Fibroblast of lung (primary cell): ENCODE measurements around the gene VWF. TPM values are rescaled to one million over a fixed set of nuclear protein-coding genes. Genes with fewer than 3 reads are reported as not detected.

Experiments used
- DNase-seq, 2 donors: peaks; one replicate each; pipeline versions ENCODE4 v3.0.0 to v3.0.0-alpha.2; 2010; ENCODE audit warnings: low read depth in 2 of 2
- H2AFZ ChIP-seq: 2 replicates; pipeline ENCODE4 v1.5.1; 2012; ENCODE audit warnings: low read length, control low read depth, inconsistent platforms
- H3K27ac ChIP-seq: 2 replicates; pipeline ENCODE4 v1.5.1; 2011; ENCODE audit warnings: low read length, control low read depth; ENCODE audit not compliant: insufficient read depth
- H3K27me3 ChIP-seq: 2 replicates; pipeline ENCODE4 v1.5.1; 2011; ENCODE audit warnings: mild to moderate bottlenecking, low read length; ENCODE audit not compliant: control insufficient read depth, insufficient read depth
- H3K36me3 ChIP-seq: 2 replicates; pipeline ENCODE4 v1.5.1; 2011; ENCODE audit warnings: low read length; ENCODE audit not compliant: control insufficient read depth, insufficient read depth
- H3K4me1 ChIP-seq: 2 replicates; pipeline ENCODE4 v1.5.1; 2011; ENCODE audit warnings: low read length; ENCODE audit not compliant: control insufficient read depth, insufficient read depth; ENCODE audit errors: extremely low read depth
- H3K4me2 ChIP-seq: 2 replicates; pipeline ENCODE4 v1.5.1; 2011; ENCODE audit warnings: low read length, control low read depth; ENCODE audit not compliant: insufficient read depth; ENCODE audit errors: extremely low read depth
- H3K4me3 ChIP-seq, 4 experiments: fragments of 200-600 bp in 1 of 4; sonication (generic) in 1 of 4; replicated peaks in 1 of 4; 2 replicates each; pipeline ENCODE4 v1.5.1; 2011 to 2016; ENCODE audit warnings: low read length in 4 of 4, low read depth in 3 of 4, mild to moderate bottlenecking in 3 of 4, control low read depth in 2 of 4, inconsistent platforms in 1 of 4, mixed read lengths in 1 of 4; ENCODE audit not compliant: insufficient read depth in 1 of 4; ENCODE audit errors: control extremely low read depth in 1 of 4
- H3K79me2 ChIP-seq: 2 replicates; pipeline ENCODE4 v1.5.1; 2012; ENCODE audit warnings: mild to moderate bottlenecking, low read length, inconsistent platforms; ENCODE audit not compliant: control insufficient read depth, insufficient read depth
- H3K9ac ChIP-seq: 2 replicates; pipeline ENCODE4 v1.5.1; 2011; ENCODE audit warnings: mild to moderate bottlenecking, low read length, control low read depth; ENCODE audit not compliant: insufficient read depth
- H3K9me3 ChIP-seq: 2 replicates; pipeline ENCODE4 v1.5.1; 2012; ENCODE audit warnings: low read depth, low read length; ENCODE audit not compliant: control insufficient read depth, insufficient read depth
- H4K20me1 ChIP-seq: 2 replicates; pipeline ENCODE4 v1.5.1; 2011; ENCODE audit warnings: low read length; ENCODE audit not compliant: control insufficient read depth, insufficient read depth; ENCODE audit errors: extremely low read depth
- CTCF ChIP-seq, 2 donors: IDR thresholded peaks in 1 of 2; conservative IDR thresholded peaks in 1 of 2; 1 replicate in 1 of 2; 2 replicates in 1 of 2; pipeline ENCODE4 v1.5.1; 2011 to 2012; ENCODE audit warnings: low read length in 2 of 2, control low read depth in 1 of 2, inconsistent platforms in 1 of 2, low read depth in 1 of 2, mild to moderate bottlenecking in 1 of 2
- EZH2 ChIP-seq: IDR thresholded peaks from 2 replicates; pipeline ENCODE4 v1.5.1; 2012; ENCODE audit warnings: low read length, control low read depth, mild to moderate bottlenecking; ENCODE audit errors: missing control alignments
- polyA plus RNA-seq, 2 donors: library from polyadenylated mRNA; depleted of rRNA in 1 of 2; stranded (reverse) in 1 of 2; unstranded in 1 of 2; fragments of >200 nt; gene quantifications; 2 replicates each; pipeline ENCODE4 v1.2.1, GENCODE V29; 2011 to 2012; ENCODE audit warnings: missing spikeins in 1 of 2
- total RNA-seq: library from RNA; depleted of rRNA; stranded (reverse); fragments of >200 nt; gene quantifications from 2 replicates; pipeline ENCODE4 v1.2.1, GENCODE V29; 2014

The VWF gene
- total and polyA plus RNA-seq, 2 donors (not counting 1 experiment from before 2014, with no cell fraction given), result 0.15 to 1.7 TPM

- H3K79me2 ChIP-seq, result no peaks in the 10 kb centered on the region
- no peak overlapping the region for H2AFZ ChIP-seq
- TF ChIP-seq CTCF (conservative IDR thresholded peaks at IDR 0.05 in 1 of 2, IDR thresholded peaks at IDR 0.05 in 1 of 2; ENCODE audit: low read depth in 1 of 2, low read length in 2 of 2) (no peak), EZH2 (no peak)
Measured at GRCh38 chr12:5900076-5900475, 224.4 kb downstream of the VWF start.

GRCh38 chr12:5899675-5900074 lies 224.8 kb downstream of the VWF start:
- H3K27ac ChIP-seq, result no peak overlapping the region
- no peak for DNase-seq

More at GRCh38 chr12:5900076-5900475, 224.4 kb downstream of the VWF start:
- no peaks in the 10 kb centered on the region for H4K20me1 ChIP-seq
- no peak overlapping the region for H3K4me2 ChIP-seq
- no peaks in the 10 kb centered on the region for H3K4me1 ChIP-seq
- DNase-seq, result no peak
- H3K9ac ChIP-seq, result no peak overlapping the region
- no peaks in the 10 kb centered on the region for H3K36me3 ChIP-seq
- H3K27me3 ChIP-seq, result no peaks in the 10 kb centered on the region
- no peaks in the 10 kb centered on the region for H3K9me3 ChIP-seq
- H3K27ac ChIP-seq, result no peak overlapping the region
- no peak overlapping the region for H3K4me3 ChIP-seq

GRCh38 chr12:5898874-5899273 lies 225.6 kb downstream of the VWF start:
- H3K27ac ChIP-seq, result no peak overlapping the region
- H4K20me1 ChIP-seq, result no peaks in the 10 kb centered on the region
- H3K4me2 ChIP-seq, result no peak overlapping the region
- H2AFZ ChIP-seq, result no peak overlapping the region
- H3K4me3 ChIP-seq, result no peak overlapping the region
- no peaks in the 10 kb centered on the region for H3K4me1 ChIP-seq
- H3K79me2 ChIP-seq, result no peaks in the 10 kb centered on the region
- no peaks in the 10 kb centered on the region for H3K36me3 ChIP-seq
- TF ChIP-seq EZH2, result no peak
- TF ChIP-seq CTCF (conservative IDR thresholded peaks at IDR 0.05 in 1 of 2, IDR thresholded peaks at IDR 0.05 in 1 of 2; ENCODE audit: low read depth in 1 of 2, low read length in 2 of 2), result no peak
- no peaks in the 10 kb centered on the region for H3K9me3 ChIP-seq
- H3K27me3 ChIP-seq, result no peaks in the 10 kb centered on the region
- H3K9ac ChIP-seq, result no peak overlapping the region
- no peak for DNase-seq

More at GRCh38 chr12:5899675-5900074, 224.8 kb downstream of the VWF start:
- H3K36me3 ChIP-seq, result no peaks in the 10 kb centered on the region
- H3K4me2 ChIP-seq, result no peak overlapping the region
- H4K20me1 ChIP-seq, result no peaks in the 10 kb centered on the region
- H3K9ac ChIP-seq, result no peak overlapping the region
- H3K4me1 ChIP-seq, result no peaks in the 10 kb centered on the region
- no peak overlapping the region for H3K4me3 ChIP-seq
- TF ChIP-seq EZH2, result no peak
- no peak for TF ChIP-seq CTCF (conservative IDR thresholded peaks at IDR 0.05 in 1 of 2, IDR thresholded peaks at IDR 0.05 in 1 of 2; ENCODE audit: low read depth in 1 of 2, low read length in 2 of 2)
- no peaks in the 10 kb centered on the region for H3K79me2 ChIP-seq
- no peaks in the 10 kb centered on the region for H3K27me3 ChIP-seq
- no peak overlapping the region for H2AFZ ChIP-seq
- no peaks in the 10 kb centered on the region for H3K9me3 ChIP-seq

Other genes starting within 250 kb of the VWF start
- 0.17 TPM in 1 of 2 replicates, not detected in the other for gene ANO2, start 179.4 kb downstream of the VWF start, total RNA-seq
- 0.09 and 0.15 TPM in 2 replicates for gene ANO2, start 179.4 kb downstream of the VWF start, polyA plus RNA-seq
- gene CD9, start 75.7 kb upstream of the VWF start, total RNA-seq, result 266 and 856 TPM in 2 replicates
- gene CD9, start 75.7 kb upstream of the VWF start, polyA plus RNA-seq, result 520 and 1,081 TPM in 2 replicates
- gene PLEKHG6, start 186.0 kb upstream of the VWF start, total RNA-seq, result under 0.01 and 0.50 TPM in 2 replicates
- 0.07 and 0.26 TPM in 2 replicates for gene PLEKHG6, start 186.0 kb upstream of the VWF start, polyA plus RNA-seq
- 141 and 157 TPM in 2 replicates for gene TNFRSF1A, start 217.4 kb upstream of the VWF start, total RNA-seq
- 182 and 257 TPM in 2 replicates for gene TNFRSF1A, start 217.4 kb upstream of the VWF start, polyA plus RNA-seq